PFSK-1 (cell line): ENCODE data around the gene PKP2.

Experiments
- FOXP2 ChIP-seq: optimal IDR thresholded peaks from 2 replicates; pipeline ENCODE3; 2011; ENCODE audit warnings: borderline replicate concordance, control low read depth, inconsistent platforms; ENCODE audit not compliant: insufficient read depth; ENCODE audit errors: extremely low read length, extremely low read depth
- POLR2AphosphoS5 ChIP-seq: IDR thresholded peaks from 2 replicates; pipeline ENCODE4 v1.6.1; 2012; ENCODE audit warnings: low read depth, mild to moderate bottlenecking, control low read depth, low read length, moderate library complexity
- REST ChIP-seq, 2 experiments: IDR thresholded peaks; 2 replicates each; pipeline versions ENCODE4 v1.6.1 to v1.8.0; 2011 to 2012; ENCODE audit warnings: low read depth in 2 of 2, low read length in 2 of 2, control low read depth in 1 of 2, inconsistent platforms in 1 of 2, mild to moderate bottlenecking in 1 of 2, moderate library complexity in 1 of 2; ENCODE audit not compliant: insufficient read depth in 1 of 2
- SIN3A ChIP-seq: IDR thresholded peaks from 2 replicates; pipeline ENCODE4 v1.6.1; 2012; ENCODE audit warnings: mild to moderate bottlenecking, low read length, moderate library complexity, borderline replicate concordance; ENCODE audit not compliant: insufficient read depth
- TAF1 ChIP-seq: IDR thresholded peaks from 2 replicates; pipeline ENCODE4 v1.6.1; 2012; ENCODE audit warnings: low read length, control low read depth, borderline replicate concordance; ENCODE audit not compliant: insufficient read depth

- TF ChIP-seq SIN3A (no peak), POLR2AphosphoS5 (no peak), REST (IDR thresholded peaks at IDR 0.05; ENCODE audit: insufficient read depth in 1 of 2, low read depth in 2 of 2, low read length in 2 of 2) (no peak), FOXP2 (no peak), TAF1 (no peak)
Observed at GRCh38 chr12:32836710-32837109, 59.9 kb downstream of the PKP2 start.
